NCI-H524 (cell line): ENCODE measurements around the gene TTC5.
"Not testable (repeated sequence)": the region's sequence is repeated elsewhere in the genome, so short reads cannot be mapped to it uniquely, and the experiment has no call there.

Source experiments
- DNase-seq, 2 experiments: peaks; one replicate each; lab custom pipeline; 2025; lab: John Stamatoyannopoulos, UW

Gene TTC5

GRCh38 chr14:20305265-20306078 is at the start of gene TTC5:
TSS of gene TTC5 (minus strand) at chr14:20305951. CDS start at chr14:20305937, 14 bp downstream.
- DNase-seq: peak; percentile 71 to 90

GRCh38 chr14:20350860-20351259 is 45.1 kb upstream of the TTC5 start:
- no peak for DNase-seq

- DNase-seq: no peak
Observed at GRCh38 chr14:20350282-20350681, 44.5 kb upstream of the TTC5 start.

- no peak for DNase-seq
Observed at GRCh38 chr14:20347747-20348146, 42.0 kb upstream of the TTC5 start.

GRCh38 chr14:20346713-20347112 is 41.0 kb upstream of the TTC5 start:
- no peak for DNase-seq

GRCh38 chr14:20345366-20345765 is 39.6 kb upstream of the TTC5 start:
- DNase-seq: no peak

GRCh38 chr14:20343862-20344220 is 38.1 kb upstream of the TTC5 start:
- peak in 1 of 2 experiments; percentile 59 for DNase-seq

- peak; percentile 100 for DNase-seq
Observed at GRCh38 chr14:20343092-20343861, 37.5 kb upstream of the TTC5 start, which contains the start of gene PARP2. TSS of gene PARP2 (plus strand) at chr14:20343635. CDS start at chr14:20343642, 7 bp downstream.

GRCh38 chr14:20341646-20342045 is 35.9 kb upstream of the TTC5 start:
- DNase-seq: no peak

- DNase-seq: not testable (repeated sequence)
Observed at GRCh38 chr14:20341032-20341431, 35.3 kb upstream of the TTC5 start.

GRCh38 chr14:20334017-20334416 is 28.3 kb upstream of the TTC5 start:
- DNase-seq: no peak

- no peak for DNase-seq
Observed at GRCh38 chr14:20333494-20333841, 27.7 kb upstream of the TTC5 start.

GRCh38 chr14:20332788-20333493 is 27.2 kb upstream of the TTC5 start, which contains the start of gene CCNB1IP1:
TSS of gene CCNB1IP1 (minus strand) at chr14:20333279. CDS start at chr14:20316523, 16,756 bp downstream.
- DNase-seq: peak; percentile 94 to 98

GRCh38 chr14:20332431-20332787 is 26.7 kb upstream of the TTC5 start:
- peak in 1 of 2 experiments; percentile 59 for DNase-seq

- DNase-seq: no peak
Observed at GRCh38 chr14:20331053-20331613, 25.4 kb upstream of the TTC5 start.

GRCh38 chr14:20329355-20329754 is 23.6 kb upstream of the TTC5 start:
- DNase-seq: no peak

- no peak for DNase-seq
Observed at GRCh38 chr14:20328705-20329104, 23.0 kb upstream of the TTC5 start.

- DNase-seq: peak; percentile 60 to 84
Observed at GRCh38 chr14:20327005-20327869, 21.5 kb upstream of the TTC5 start.

GRCh38 chr14:20317720-20318119 is 12.0 kb upstream of the TTC5 start:
- DNase-seq: no peak

- DNase-seq: no peak
Observed at GRCh38 chr14:20314026-20314425, 8.3 kb upstream of the TTC5 start.

GRCh38 chr14:20306079-20306423 is 300 bp upstream of the TTC5 start:
- no peak for DNase-seq
